H9 (cell line): ENCODE measurements around the gene MORN1. TPM values are rescaled to one million over a fixed set of nuclear protein-coding genes. Genes with fewer than 3 reads are reported as not detected.

Experiments
- DNase-seq: peaks from one replicate; pipeline ENCODE4 v3.0.0-alpha.2; 2017
- H2AFZ ChIP-seq: one replicate; pipeline ENCODE4 v1.6.1; 2013; ENCODE audit warnings: mild to moderate bottlenecking, low read length, control low read depth, moderate library complexity
- H2AK5ac ChIP-seq: 2 replicates; pipeline ENCODE4 v1.6.1; 2013; ENCODE audit warnings: low read length, control low read depth, mixed read lengths; ENCODE audit not compliant: insufficient read length
- H2BK120ac ChIP-seq: one replicate; pipeline ENCODE4 v1.6.1; 2013; ENCODE audit warnings: low read depth, mild to moderate bottlenecking, low read length, control low read depth, inconsistent platforms; ENCODE audit not compliant: poor library complexity, severe bottlenecking
- H2BK12ac ChIP-seq: 2 replicates; pipeline ENCODE4 v1.6.1; 2013; ENCODE audit warnings: low read length, control low read depth, mixed read lengths, low read depth; ENCODE audit not compliant: insufficient read length
- H2BK15ac ChIP-seq: 2 replicates; pipeline ENCODE4 v1.6.1; 2013; ENCODE audit warnings: low read depth, low read length, control low read depth
- H2BK20ac ChIP-seq: one replicate; pipeline ENCODE4 v1.6.1; 2013; ENCODE audit warnings: low read depth, mild to moderate bottlenecking, low read length, control low read depth, inconsistent platforms; ENCODE audit not compliant: poor library complexity, severe bottlenecking
- H2BK5ac ChIP-seq: 2 replicates; pipeline ENCODE4 v1.6.1; 2013; ENCODE audit warnings: low read length, control low read depth, mixed read lengths; ENCODE audit not compliant: insufficient read length
- H3K14ac ChIP-seq: 2 replicates; pipeline ENCODE4 v1.6.1; 2013; ENCODE audit warnings: low read length, control low read depth; ENCODE audit not compliant: insufficient read depth
- H3K18ac ChIP-seq: 2 replicates; pipeline ENCODE4 v1.6.1; 2013; ENCODE audit warnings: low read depth, mild to moderate bottlenecking, mixed read lengths, low read length, control low read depth; ENCODE audit not compliant: insufficient read length
- H3K23ac ChIP-seq: 2 replicates; pipeline ENCODE4 v1.6.1; 2013; ENCODE audit warnings: low read length, control low read depth, mixed read lengths, low read depth; ENCODE audit not compliant: insufficient read length
- H3K23me2 ChIP-seq: 2 replicates; pipeline ENCODE4 v1.6.1; 2013; ENCODE audit warnings: low read depth, mild to moderate bottlenecking, mixed read lengths, low read length, control low read depth; ENCODE audit not compliant: insufficient read length, poor library complexity, severe bottlenecking
- H3K27ac ChIP-seq: 2 replicates; pipeline ENCODE4 v1.5.1; 2013; ENCODE audit warnings: low read length, control low read depth, mixed read lengths, low read depth; ENCODE audit not compliant: insufficient read length
- H3K27me3 ChIP-seq: 2 replicates; pipeline ENCODE4 v1.6.1; 2013; ENCODE audit warnings: low read length, control low read depth, inconsistent platforms; ENCODE audit not compliant: insufficient read depth
- H3K4ac ChIP-seq: 2 replicates; pipeline ENCODE4 v1.6.1; 2013; ENCODE audit warnings: low read depth, mild to moderate bottlenecking, control low read depth, inconsistent platforms, low read length, moderate library complexity
- H3K4me1 ChIP-seq: 2 replicates; pipeline ENCODE4 v1.6.1; 2013; ENCODE audit warnings: low read length, control low read depth, inconsistent platforms; ENCODE audit not compliant: insufficient read depth
- H3K4me2 ChIP-seq: 2 replicates; pipeline ENCODE4 v1.6.1; 2013; ENCODE audit warnings: low read length, control low read depth, mixed read lengths; ENCODE audit not compliant: insufficient read length, insufficient read depth
- H3K56ac ChIP-seq: 2 replicates; pipeline ENCODE4 v1.6.1; 2013; ENCODE audit warnings: low read depth, mild to moderate bottlenecking, mixed read lengths, low read length, control low read depth; ENCODE audit not compliant: insufficient read length
- H3K79me1 ChIP-seq: 2 replicates; pipeline ENCODE4 v1.6.1; 2013; ENCODE audit warnings: low read depth, mild to moderate bottlenecking, moderate library complexity, low read length, control low read depth, inconsistent platforms; ENCODE audit not compliant: insufficient read depth, poor library complexity, severe bottlenecking
- H3K79me2 ChIP-seq: 2 replicates; pipeline ENCODE4 v1.6.1; 2013; ENCODE audit warnings: low read length, control low read depth, inconsistent platforms; ENCODE audit not compliant: insufficient read depth
- H3K9ac ChIP-seq: 2 replicates; pipeline ENCODE4 v1.6.1; 2013; ENCODE audit warnings: low read length, control low read depth, mixed read lengths; ENCODE audit not compliant: insufficient read length; ENCODE audit errors: extremely low read depth
- H3K9me3 ChIP-seq: one replicate; pipeline ENCODE4 v1.6.1; 2013; ENCODE audit warnings: low read depth, low read length, inconsistent platforms; ENCODE audit not compliant: control insufficient read depth
- H3T11ph ChIP-seq: one replicate; pipeline ENCODE4 v1.6.1; 2013; ENCODE audit warnings: mild to moderate bottlenecking, low read length, control low read depth, inconsistent platforms
- H4K20me1 ChIP-seq: one replicate; pipeline ENCODE4 v1.6.1; 2013; ENCODE audit not compliant: control insufficient read depth, insufficient read length, insufficient read depth
- H4K5ac ChIP-seq: 2 replicates; pipeline ENCODE4 v1.6.1; 2013; ENCODE audit warnings: low read depth, mild to moderate bottlenecking, mixed read lengths, low read length, control low read depth; ENCODE audit not compliant: insufficient read length
- H4K8ac ChIP-seq: replicated peaks from 2 replicates; pipeline ENCODE4 v1.6.1; 2013; ENCODE audit warnings: low read length, control low read depth, mixed read lengths, low read depth; ENCODE audit not compliant: insufficient read length
- H4K91ac ChIP-seq: 2 replicates; pipeline ENCODE4 v1.6.1; 2013; ENCODE audit warnings: low read depth, mild to moderate bottlenecking, moderate library complexity, mixed read lengths, low read length, control low read depth; ENCODE audit not compliant: insufficient read length
- H3K27ac Mint-ChIP-seq, 3 experiments: 2 replicates in 2 of 3; 3 replicates in 1 of 3; pipeline ENCODE4 v1.8.0; 2020 to 2021; ENCODE audit warnings: mixed read lengths in 3 of 3, mild to moderate bottlenecking in 1 of 3, moderate library complexity in 1 of 3
- H3K27me3 Mint-ChIP-seq: 2 replicates; pipeline ENCODE4 v1.8.0; 2021; ENCODE audit warnings: low read depth, mild to moderate bottlenecking, moderate library complexity, mixed read lengths
- H3K36me3 Mint-ChIP-seq, 3 experiments: 2 replicates in 2 of 3; 3 replicates in 1 of 3; pipeline ENCODE4 v1.8.0; 2020 to 2021; ENCODE audit warnings: low read depth in 3 of 3, mixed read lengths in 3 of 3; ENCODE audit not compliant: insufficient read depth in 1 of 3
- H3K4me1 Mint-ChIP-seq, 2 experiments: 2 replicates each; pipeline ENCODE4 v1.8.0; 2020; ENCODE audit warnings: mixed read lengths in 2 of 2
- H3K4me3 Mint-ChIP-seq, 2 experiments: 2 replicates in 1 of 2; 3 replicates in 1 of 2; pipeline ENCODE4 v1.8.0; 2020 to 2021; ENCODE audit warnings: mild to moderate bottlenecking in 2 of 2, mixed read lengths in 2 of 2, moderate library complexity in 1 of 2
- H3K9me3 Mint-ChIP-seq, 2 experiments: 2 replicates in 1 of 2; 3 replicates in 1 of 2; pipeline ENCODE4 v1.8.0; 2020; ENCODE audit warnings: mild to moderate bottlenecking in 2 of 2, mixed read lengths in 2 of 2, moderate library complexity in 1 of 2
- WGBS: extraction: QIAGEN DNeasy Blood & Tissue Kit; methylation state at CpG from one replicate; pipeline ENCODE4 v1.1.7; 2013; ENCODE audit warnings: missing lambda C conversion rate, low lambda C conversion rate, mixed read lengths; ENCODE audit not compliant: insufficient read length; ENCODE audit errors: extremely low coverage; 5-methylcytosine and 5-hydroxymethylcytosine counted together
- total RNA-seq: library from RNA; stranded (reverse); gene quantifications from 2 replicates; pipeline ENCODE4 v1.2.1, GENCODE V29; 2021
- TF ChIP-seq, protein P1 (sequence below): fragments of 200-600 bp; sonication (generic); conservative IDR thresholded peaks from 3 replicates; pipeline ENCODE4 v1.8.0; 2021; ENCODE audit warnings: antibody characterized with exemption, mild to moderate bottlenecking

Gene MORN1
- total RNA-seq, 1 experiment from 2014 or later: 12.7 TPM

DNA sequence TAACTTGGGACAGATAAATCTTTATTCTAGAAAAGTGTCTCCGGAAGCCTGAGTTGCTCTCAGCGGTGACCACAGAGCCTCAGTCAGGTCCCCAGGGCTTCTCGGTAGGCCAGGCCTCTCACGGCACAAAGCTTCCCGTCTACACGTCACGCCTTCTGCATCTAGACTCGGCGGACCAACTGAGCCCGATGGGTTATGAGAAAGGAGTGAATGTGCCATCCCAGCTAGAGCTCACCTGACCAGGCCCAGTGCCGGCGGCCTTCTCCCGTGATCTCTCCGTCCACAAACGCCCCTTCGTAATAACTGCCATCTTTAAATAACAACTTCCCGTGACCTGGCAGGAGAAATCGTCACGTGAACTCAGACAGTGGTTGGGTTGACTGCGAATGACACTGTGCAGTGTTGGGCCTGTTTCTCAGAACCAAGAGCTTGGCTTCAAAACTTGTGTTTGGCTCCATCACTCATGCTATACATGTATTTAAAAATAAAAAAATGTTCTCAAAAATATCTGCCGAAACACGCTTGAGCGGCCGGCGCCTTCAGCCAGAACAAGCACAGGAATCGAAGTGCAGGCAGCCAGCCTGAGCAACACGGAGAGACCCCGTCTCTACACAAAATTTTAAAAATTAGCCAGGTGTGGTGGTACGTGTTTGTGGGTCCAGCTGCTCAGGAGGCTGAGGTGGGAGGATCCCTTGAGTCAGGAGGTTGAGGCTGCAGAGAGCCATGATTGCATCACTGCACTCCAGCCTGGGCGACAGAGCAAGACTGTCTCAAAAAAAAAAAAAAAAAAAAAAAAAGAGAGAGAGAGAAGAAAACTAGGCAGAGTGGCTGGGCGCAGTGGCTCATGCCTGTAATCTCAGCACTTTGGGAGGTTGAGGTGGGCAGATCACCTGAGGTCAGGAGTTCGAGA is 3.1 kb downstream of the MORN1 start:
- TF ChIP-seq, protein P1, sequence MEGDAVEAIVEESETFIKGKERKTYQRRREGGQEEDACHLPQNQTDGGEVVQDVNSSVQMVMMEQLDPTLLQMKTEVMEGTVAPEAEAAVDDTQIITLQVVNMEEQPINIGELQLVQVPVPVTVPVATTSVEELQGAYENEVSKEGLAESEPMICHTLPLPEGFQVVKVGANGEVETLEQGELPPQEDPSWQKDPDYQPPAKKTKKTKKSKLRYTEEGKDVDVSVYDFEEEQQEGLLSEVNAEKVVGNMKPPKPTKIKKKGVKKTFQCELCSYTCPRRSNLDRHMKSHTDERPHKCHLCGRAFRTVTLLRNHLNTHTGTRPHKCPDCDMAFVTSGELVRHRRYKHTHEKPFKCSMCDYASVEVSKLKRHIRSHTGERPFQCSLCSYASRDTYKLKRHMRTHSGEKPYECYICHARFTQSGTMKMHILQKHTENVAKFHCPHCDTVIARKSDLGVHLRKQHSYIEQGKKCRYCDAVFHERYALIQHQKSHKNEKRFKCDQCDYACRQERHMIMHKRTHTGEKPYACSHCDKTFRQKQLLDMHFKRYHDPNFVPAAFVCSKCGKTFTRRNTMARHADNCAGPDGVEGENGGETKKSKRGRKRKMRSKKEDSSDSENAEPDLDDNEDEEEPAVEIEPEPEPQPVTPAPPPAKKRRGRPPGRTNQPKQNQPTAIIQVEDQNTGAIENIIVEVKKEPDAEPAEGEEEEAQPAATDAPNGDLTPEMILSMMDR: no peak
- WGBS: no CpG with 5 or more reads among the region's 32 CpGs

More for the DNA sequence above, 3.1 kb downstream of the MORN1 start:
- H4K20me1 ChIP-seq: no peaks in the 10 kb centered on the region
- no peak overlapping the region for H3K56ac ChIP-seq
- H3K9ac ChIP-seq: no peak overlapping the region
- Mint-ChIP-seq H3K36me3 (peaks cover 0 to 19% (median 5%) of the 10 kb centered on the region in 3 experiments; a peak in 4 of 7 replicates), H3K4me1 (peaks cover 12 to 24% of the 10 kb centered on the region in 2 experiments), H3K4me3 (no peak overlapping the region), H3K27me3 (no peaks in the 10 kb centered on the region), H3K9me3 (no peaks in the 10 kb centered on the region), H3K27ac (no peak overlapping the region; a peak in 1 of 7 replicates)
- no peaks in the 10 kb centered on the region for H3K4me1 ChIP-seq
- no peak overlapping the region for H2AK5ac ChIP-seq
- H3K9me3 ChIP-seq: no peaks in the 10 kb centered on the region
- H3K23ac ChIP-seq: no peak overlapping the region
- no peak overlapping the region for H2AFZ ChIP-seq
- no peak overlapping the region for H3K4ac ChIP-seq
- no peak overlapping the region for H2BK5ac ChIP-seq
- H3K79me2 ChIP-seq: peaks cover 2% of the 10 kb centered on the region; the same call in 1 of the 2 replicates
- no peak overlapping the region for H4K5ac ChIP-seq
- H4K91ac ChIP-seq: no peak overlapping the region
- H2BK15ac ChIP-seq: no peak overlapping the region
- H4K8ac ChIP-seq: no peak overlapping the region
- H2BK12ac ChIP-seq: no peak overlapping the region
- DNase-seq: no peak
- H3K18ac ChIP-seq: no peak overlapping the region
- H2BK20ac ChIP-seq: no peak overlapping the region
- no peak overlapping the region for H2BK120ac ChIP-seq
- H3T11ph ChIP-seq: no peak overlapping the region
- H3K14ac ChIP-seq: no peak overlapping the region
- H3K23me2 ChIP-seq: peaks cover 6% of the 10 kb centered on the region
- H3K79me1 ChIP-seq: peaks cover 8% of the 10 kb centered on the region
- H3K27me3 ChIP-seq: no peaks in the 10 kb centered on the region
- no peak overlapping the region for H3K4me2 ChIP-seq
- H3K27ac ChIP-seq: no peak overlapping the region
